Activated CD8-positive, alpha-beta memory T cell treated with anti-CD3 and anti-CD28 coated beads, Interleukin-2, amount 10 ng/mL, durations not matched to agents 7 days and 5 days (primary cell): ENCODE data around the gene ETFB. TPM values are rescaled to one million over a fixed set of nuclear protein-coding genes. Genes with fewer than 3 reads are reported as not detected.

Experiments used
- ATAC-seq: fragments of 150-1000 bp; cut with Tn5 transposase; one replicate; pipeline ENCODE4 v1.10.0; 2021; ENCODE audit warnings: moderate library complexity
- CTCF ChIA-PET: fragments of 350-600 bp; sonication (Branson Sonifier 250); formaldehyde crosslinking; loops from one replicate; lab custom pipeline; 2021; ENCODE audit warnings: antibody characterized with exemption; lab: Charles Lee
- DNase-seq: peaks from one replicate; pipeline ENCODE4 v3.0.0-alpha.2; 2020
- H3K27ac Mint-ChIP-seq: one replicate; pipeline ENCODE4 v1.8.0; 2021; ENCODE audit warnings: mild to moderate bottlenecking, mixed read lengths
- H3K27me3 Mint-ChIP-seq: one replicate; pipeline ENCODE4 v1.8.0; 2021; ENCODE audit warnings: mixed read lengths
- H3K36me3 Mint-ChIP-seq: one replicate; pipeline ENCODE4 v1.8.0; 2021; ENCODE audit warnings: mild to moderate bottlenecking, mixed read lengths
- H3K4me1 Mint-ChIP-seq: one replicate; pipeline ENCODE4 v1.8.0; 2021; ENCODE audit warnings: mixed read lengths
- H3K4me3 Mint-ChIP-seq: one replicate; pipeline ENCODE4 v1.8.0; 2021; ENCODE audit warnings: mild to moderate bottlenecking, moderate library complexity, mixed read lengths
- H3K9me3 Mint-ChIP-seq: one replicate; pipeline ENCODE4 v1.8.0; 2022; ENCODE audit warnings: low read depth, mixed read lengths
- total RNA-seq, 2 experiments: library from RNA; stranded (reverse); gene quantifications; one replicate each; pipeline ENCODE4 v1.2.3, GENCODE V29; 2021

Gene ETFB
- total RNA-seq, 2 experiments from 2014 or later, result 121 to 123 TPM

DNA sequence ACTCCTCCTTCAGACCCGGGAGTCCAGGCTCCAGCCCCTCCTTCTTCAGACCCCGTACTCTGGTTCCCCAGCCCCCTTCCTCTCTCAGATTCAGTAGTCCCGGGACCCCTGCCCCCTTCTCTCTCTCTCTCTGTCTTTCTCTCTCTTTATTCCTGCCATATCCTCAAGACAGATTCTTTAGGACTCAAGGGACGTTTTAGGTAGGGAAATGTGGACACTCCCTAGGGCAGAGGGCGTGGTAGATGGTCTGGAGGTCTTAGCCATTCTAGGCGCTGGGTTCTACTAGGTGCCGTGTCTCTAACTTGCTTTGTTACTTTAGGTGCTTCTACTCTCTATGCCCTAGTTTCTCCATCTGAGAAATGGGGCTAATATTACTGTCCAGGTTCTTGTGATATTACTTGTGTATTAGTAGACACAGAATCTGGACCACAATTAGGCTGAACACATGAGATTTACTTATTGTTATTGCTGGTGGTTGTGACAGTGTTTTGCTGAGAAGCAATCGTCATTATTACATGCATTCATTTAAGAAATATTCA is 25.0 kb upstream of the ETFB start:
- no peaks in the 10 kb centered on the region for H3K9me3 Mint-ChIP-seq
- DNase-seq (no peak), ATAC-seq (no peak)
- CTCF ChIA-PET, result interaction anchor here (0.7 to 2.1 kb wide), 3 partner anchors 10 to 19 kb away, joined by 3 to 5 read pairs (median 3); partner anchors contain the start of gene NKG7
- peaks cover 2% of the 10 kb centered on the region for H3K36me3 Mint-ChIP-seq
- H3K27me3 Mint-ChIP-seq, result no peaks in the 10 kb centered on the region
- H3K4me1 Mint-ChIP-seq, result peaks cover 41% of the 10 kb centered on the region
- H3K4me3 Mint-ChIP-seq, result no peak overlapping the region
- peak overlapping the region; percentile 58 for H3K27ac Mint-ChIP-seq

DNA sequence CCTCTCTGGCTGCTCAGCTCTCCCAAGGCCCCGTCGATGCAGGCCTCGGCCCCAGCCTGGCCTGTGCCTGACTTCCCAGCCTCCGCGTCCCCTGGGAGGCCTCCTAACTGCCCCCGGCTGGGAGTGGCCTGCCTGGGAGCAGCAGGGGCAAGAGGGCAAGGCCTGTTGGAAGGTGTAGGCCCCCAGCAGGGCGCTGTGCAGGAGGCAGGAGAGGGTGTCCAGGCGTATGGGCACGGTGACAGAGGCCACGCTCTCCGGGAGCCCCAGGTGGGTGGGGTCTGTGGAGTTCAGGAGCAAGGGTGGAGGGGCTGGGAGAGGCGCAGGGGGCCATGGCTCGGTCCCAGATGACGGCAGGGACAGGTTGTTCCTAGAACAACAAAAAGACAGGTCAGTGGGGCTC is 23.0 kb upstream of the ETFB start:
- no peaks in the 10 kb centered on the region for H3K27me3 Mint-ChIP-seq
- H3K36me3 Mint-ChIP-seq, result no peaks in the 10 kb centered on the region
- H3K4me3 Mint-ChIP-seq, result no peak overlapping the region
- H3K9me3 Mint-ChIP-seq, result no peaks in the 10 kb centered on the region
- CTCF ChIA-PET, result interaction anchor here (0.8 to 2.1 kb wide), 3 partner anchors 12 to 21 kb away, joined by 3 to 5 read pairs (median 3); partner anchors contain the start of gene NKG7
- peaks cover 31% of the 10 kb centered on the region for H3K4me1 Mint-ChIP-seq
- no peak overlapping the region for H3K27ac Mint-ChIP-seq
- ATAC-seq (no peak), DNase-seq (no peak)

GRCh38 chr19:51387924-51388389 is 21.8 kb upstream of the ETFB start, which contains the start of gene LIM2:
LIM2 (minus strand) TSS chr19:51387974; CDS start chr19:51387443, 531 bp downstream.
- Mint-ChIP-seq H3K4me1 (peaks cover 25% of the 10 kb centered on the region), H3K4me3 (peak within 1 kb of the TSS; percentile 10), H3K9me3 (no peaks in the 10 kb centered on the region), H3K27me3 (no peaks in the 10 kb centered on the region), H3K27ac (peak within 1 kb of the TSS; percentile 47), H3K36me3 (no peaks in the 10 kb centered on the region)
- no peak for ATAC-seq
- no peak for DNase-seq
- CTCF ChIA-PET, result interaction anchor here (2.1 kb wide), 1 partner anchor 10 kb away, joined by 7 read pairs; no protein-coding TSS in a partner anchor

GRCh38 chr19:51386882-51387520 is 20.8 kb upstream of the ETFB start:
- H3K4me1 Mint-ChIP-seq, result peaks cover 22% of the 10 kb centered on the region
- CTCF ChIA-PET, result interaction anchor here (2.1 kb wide), 1 partner anchor 11 kb away, joined by 7 read pairs; no protein-coding TSS in a partner anchor
- H3K36me3 Mint-ChIP-seq, result peaks cover 3% of the 10 kb centered on the region
- no peaks in the 10 kb centered on the region for H3K9me3 Mint-ChIP-seq
- H3K4me3 Mint-ChIP-seq, result peak overlapping the region; percentile 10
- no peaks in the 10 kb centered on the region for H3K27me3 Mint-ChIP-seq
- ATAC-seq (peak; percentile 25), DNase-seq (no peak)
- H3K27ac Mint-ChIP-seq, result peak overlapping the region; percentile 9

- ATAC-seq (no peak), DNase-seq (no peak)
- Mint-ChIP-seq H3K9me3 (no peaks in the 10 kb centered on the region), H3K4me3 (no peak overlapping the region), H3K27me3 (no peaks in the 10 kb centered on the region), H3K4me1 (peaks cover 28% of the 10 kb centered on the region), H3K27ac (no peak overlapping the region), H3K36me3 (peaks cover 8% of the 10 kb centered on the region)
- CTCF ChIA-PET, result interaction anchor here (1.3 to 1.4 kb wide), 2 partner anchors 14 to 42 kb away, joined by 4 read pairs; partner anchors contain the start of gene CLDND2
Measured at GRCh38 chr19:51382004-51382403, 15.8 kb upstream of the ETFB start.

DNA sequence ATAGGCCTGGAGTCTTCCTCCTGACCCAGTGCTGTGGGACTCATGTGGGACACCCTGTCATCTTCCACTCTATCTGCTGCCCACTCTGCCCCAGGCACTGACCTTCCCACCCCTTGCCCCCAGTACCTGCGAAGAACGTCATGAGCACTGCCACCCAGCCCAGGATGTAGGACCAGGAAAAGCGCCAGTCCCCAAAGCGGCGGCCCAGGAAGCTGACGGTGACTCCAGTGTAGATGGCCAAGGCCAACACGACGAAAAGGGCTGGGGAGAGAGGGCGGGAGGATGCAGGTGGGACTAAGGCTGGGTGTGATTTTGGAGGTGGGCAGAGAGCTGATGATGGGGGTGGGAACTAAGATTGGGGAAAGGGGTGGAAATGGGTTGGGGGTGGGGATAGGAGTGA is 14.2 kb upstream of the ETFB start:
- no peak overlapping the region for H3K4me3 Mint-ChIP-seq
- peaks cover 8% of the 10 kb centered on the region for H3K36me3 Mint-ChIP-seq
- H3K27ac Mint-ChIP-seq, result peak overlapping the region; percentile 43
- H3K9me3 Mint-ChIP-seq, result no peaks in the 10 kb centered on the region
- H3K27me3 Mint-ChIP-seq, result no peaks in the 10 kb centered on the region
- DNase-seq, result no peak
- no peak for ATAC-seq
- H3K4me1 Mint-ChIP-seq, result peaks cover 37% of the 10 kb centered on the region
- CTCF ChIA-PET, result interaction anchor here (0.9 to 2.5 kb wide), 4 partner anchors 10 to 62 kb away, joined by 3 to 17 read pairs (median 4); partner anchors contain the start of genes C19orf84 and CLDND2

DNA sequence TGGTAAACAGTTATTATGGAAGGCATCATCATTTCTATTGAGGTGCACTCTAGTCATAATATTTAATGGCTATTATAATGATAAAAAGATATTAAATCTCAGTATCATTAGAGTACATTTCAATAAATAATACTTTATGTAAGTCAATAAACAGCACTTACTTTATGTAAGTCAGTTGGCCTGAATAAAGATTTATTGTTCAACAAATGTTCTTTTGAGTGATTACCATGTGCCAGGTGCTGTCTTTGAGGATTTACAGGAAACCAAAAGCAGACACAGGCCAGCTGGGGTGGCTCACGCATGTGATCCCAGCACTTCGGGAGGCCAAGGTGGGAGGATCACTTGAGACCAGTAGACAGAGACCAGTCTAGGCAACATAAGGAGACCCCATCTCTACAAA is 11.2 kb upstream of the ETFB start:
- DNase-seq (no peak), ATAC-seq (no peak)
- Mint-ChIP-seq H3K4me3 (no peak overlapping the region), H3K9me3 (no peaks in the 10 kb centered on the region), H3K4me1 (peaks cover 63% of the 10 kb centered on the region), H3K27me3 (no peaks in the 10 kb centered on the region), H3K36me3 (peaks cover 9% of the 10 kb centered on the region), H3K27ac (no peak overlapping the region)
- CTCF ChIA-PET, result interaction anchor here (1.2 to 4.1 kb wide), 2 partner anchors 11 to 17 kb away, joined by 3 to 32 read pairs; no protein-coding TSS in a partner anchor

DNA sequence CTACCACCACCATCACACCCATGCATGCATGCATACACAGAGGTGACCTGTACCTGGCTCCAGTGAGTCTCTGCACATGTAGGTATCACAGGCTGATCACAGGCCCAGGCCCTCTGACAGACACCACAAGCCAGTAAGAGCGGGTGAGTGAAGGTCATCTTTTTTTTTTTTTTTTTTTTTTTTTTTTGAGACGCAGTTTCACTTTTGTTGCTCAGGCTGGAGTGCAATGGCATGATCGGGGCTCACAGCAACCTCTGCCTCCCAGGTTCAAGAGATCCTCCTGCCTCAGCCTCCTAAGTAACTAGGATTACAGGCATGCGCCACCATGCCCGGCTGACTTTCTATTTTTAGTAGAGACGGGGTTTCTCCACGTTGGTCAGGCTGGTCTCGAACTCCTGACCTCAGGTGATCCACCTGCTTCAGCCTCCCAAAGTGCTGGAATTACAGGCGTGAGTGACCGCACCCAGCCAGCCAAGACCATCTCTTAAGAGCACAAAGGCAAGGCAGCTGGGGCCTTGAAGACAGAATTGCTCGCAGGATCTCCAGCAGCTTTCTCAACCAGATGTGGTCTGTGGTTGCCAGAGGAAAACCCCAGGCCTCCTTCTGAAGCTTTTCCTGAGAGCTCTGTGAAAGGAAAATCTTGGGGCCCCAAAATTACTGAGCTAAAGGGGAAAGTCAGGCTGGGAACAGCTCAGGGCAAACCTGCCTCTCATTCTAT is 9.5 kb upstream of the ETFB start:
- CTCF ChIA-PET, result interaction anchor here (1.4 to 4.1 kb wide), 2 partner anchors 19 to 38 kb away, joined by 3 to 32 read pairs; no protein-coding TSS in a partner anchor
- no peaks in the 10 kb centered on the region for H3K27me3 Mint-ChIP-seq
- peaks cover 53% of the 10 kb centered on the region for H3K4me1 Mint-ChIP-seq
- peaks cover 21% of the 10 kb centered on the region for H3K36me3 Mint-ChIP-seq
- peak; percentile 77 for DNase-seq
- peak overlapping the region; percentile 88 for H3K27ac Mint-ChIP-seq
- ATAC-seq, result peak; percentile 3
- H3K9me3 Mint-ChIP-seq, result no peaks in the 10 kb centered on the region
- H3K4me3 Mint-ChIP-seq, result peak overlapping the region; percentile 57

DNA sequence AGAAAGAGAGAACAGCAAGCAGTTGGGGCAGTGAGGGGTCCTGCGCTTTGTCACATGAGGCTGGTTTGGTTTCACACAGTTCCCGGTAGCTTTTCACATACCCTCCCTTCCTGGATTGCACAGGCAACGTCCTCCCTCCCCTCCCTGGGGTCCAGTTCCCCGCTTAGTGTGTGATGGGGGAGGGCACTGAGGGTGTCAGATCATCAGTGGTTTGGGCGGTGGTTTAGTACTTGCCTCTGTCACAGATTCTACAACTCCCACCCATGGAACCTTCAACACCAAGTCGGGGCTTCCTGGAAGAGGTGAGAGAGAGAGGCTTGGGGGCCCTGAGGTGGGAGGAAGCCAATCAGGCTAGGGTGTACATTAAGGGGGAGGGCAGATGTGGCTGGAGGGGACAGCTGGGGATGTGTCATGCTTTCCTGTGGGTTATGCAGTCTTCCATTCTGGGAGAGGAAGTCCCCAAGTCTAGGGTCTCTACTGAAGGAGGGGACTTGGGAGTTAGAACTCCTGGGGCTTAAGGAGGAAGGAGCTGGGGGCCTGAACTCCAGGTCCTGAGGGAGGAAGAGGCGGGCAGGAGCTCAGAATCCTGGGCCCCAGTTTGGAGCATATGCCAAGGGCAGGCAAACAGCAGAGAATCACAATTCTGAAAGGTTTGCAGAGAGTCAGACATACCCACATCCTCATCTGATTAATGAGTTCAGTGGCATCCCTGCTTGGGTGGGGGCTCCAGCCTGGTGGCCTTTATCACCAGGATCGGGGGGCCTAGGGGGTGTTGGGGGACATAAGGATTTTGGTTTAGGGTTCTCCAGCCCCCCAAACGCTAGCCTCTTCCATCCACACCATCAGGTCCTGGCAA is 6.7 kb upstream of the ETFB start, which contains the start of gene NKG7:
NKG7 (minus strand) TSS at position 6 of the 856 bp plus-strand sequence. CDS start 119 bp downstream, outside the sequence.
- Mint-ChIP-seq H3K4me3 (peak within 1 kb of the TSS; percentile 97), H3K27me3 (no peaks in the 10 kb centered on the region), H3K36me3 (peaks cover 31% of the 10 kb centered on the region), H3K27ac (peak within 1 kb of the TSS; percentile 98), H3K9me3 (no peaks in the 10 kb centered on the region), H3K4me1 (peaks cover 54% of the 10 kb centered on the region)
- CTCF ChIA-PET, result interaction anchor here (1.1 to 7.9 kb wide), 9 partner anchors 17 to 124 kb away, joined by 3 to 97 read pairs (median 4); partner anchors contain the start of gene C19orf84
- peak; percentile 71 for ATAC-seq
- DNase-seq, result peak; percentile 98

- Mint-ChIP-seq H3K4me3 (peak overlapping the region; percentile 97), H3K36me3 (peaks cover 31% of the 10 kb centered on the region), H3K27me3 (no peaks in the 10 kb centered on the region), H3K4me1 (peaks cover 56% of the 10 kb centered on the region), H3K27ac (peak overlapping the region; percentile 98), H3K9me3 (no peaks in the 10 kb centered on the region)
- DNase-seq (peak; percentile 59), ATAC-seq (no peak)
- CTCF ChIA-PET, result interaction anchor here (1.1 to 7.9 kb wide), 9 partner anchors 18 to 124 kb away, joined by 3 to 97 read pairs (median 4); partner anchors contain the start of gene C19orf84
Measured at GRCh38 chr19:51372021-51372648, 5.9 kb upstream of the ETFB start.

GRCh38 chr19:51371186-51371690 is 5.0 kb upstream of the ETFB start:
- no peaks in the 10 kb centered on the region for H3K9me3 Mint-ChIP-seq
- ATAC-seq (no peak), DNase-seq (no peak)
- peaks cover 31% of the 10 kb centered on the region for H3K36me3 Mint-ChIP-seq
- peak overlapping the region; percentile 98 for H3K27ac Mint-ChIP-seq
- peaks cover 48% of the 10 kb centered on the region for H3K4me1 Mint-ChIP-seq
- H3K27me3 Mint-ChIP-seq, result no peaks in the 10 kb centered on the region
- CTCF ChIA-PET, result interaction anchor here (0.7 to 7.9 kb wide), 4 partner anchors 26 to 265 kb away, joined by 4 to 97 read pairs (median 10); no protein-coding TSS in a partner anchor
- peak overlapping the region; percentile 97 for H3K4me3 Mint-ChIP-seq
